Spinal cord (tissue), 10 donors: ENCODE data around the gene MRPS18A. TPM values are rescaled to one million over a fixed set of nuclear protein-coding genes. Genes with fewer than 3 reads are reported as not detected.
A peak's percentile ranks its signal among the peaks of the same experiment; 100 is the strongest.

Experiments
- DNase-seq, 6 donors: peaks; one replicate each; pipeline versions ENCODE4 v3.0.0 to v3.0.0-alpha.2; 2013 to 2015; ENCODE audit warnings: low spot score in 6 of 6, low read depth in 4 of 6
- H3K27ac ChIP-seq: one replicate; pipeline ENCODE4 v1.5.1; 2013; ENCODE audit warnings: low read depth, low read length, control low read depth
- H3K27me3 ChIP-seq: one replicate; pipeline ENCODE4 v1.6.1; 2013; ENCODE audit warnings: low read length; ENCODE audit not compliant: control insufficient read depth, insufficient read depth
- H3K36me3 ChIP-seq: one replicate; pipeline ENCODE4 v1.6.1; 2013; ENCODE audit warnings: low read length; ENCODE audit not compliant: control insufficient read depth, insufficient read depth
- H3K4me1 ChIP-seq: one replicate; pipeline ENCODE4 v1.6.1; 2013; ENCODE audit warnings: low read length; ENCODE audit not compliant: control insufficient read depth, insufficient read depth
- H3K4me3 ChIP-seq: one replicate; pipeline ENCODE4 v1.5.1; 2013; ENCODE audit warnings: low read depth, low read length, control low read depth
- H3K9me3 ChIP-seq: one replicate; pipeline ENCODE4 v1.6.1; 2013; ENCODE audit warnings: low read length; ENCODE audit not compliant: control insufficient read depth, insufficient read depth
- WGBS: methylation state at CpG from one replicate; pipeline ENCODE4 v1.1.5; 2013; ENCODE audit warnings: missing lambda C conversion rate; ENCODE audit not compliant: insufficient coverage; 5-methylcytosine and 5-hydroxymethylcytosine counted together
- long read RNA-seq, 4 donors: transcript quantifications; one replicate each; lab custom pipeline, GENCODE V29; 2026
- polyA plus RNA-seq, 2 donors: library from polyadenylated mRNA; unstranded; fragments of 120-200 nt; gene quantifications; one replicate each; pipeline ENCODE4 v1.2.1, GENCODE V29; 2013; ENCODE audit not compliant: insufficient read length in 2 of 2
- total RNA-seq, 2 donors: library from RNA; depleted of rRNA in 1 of 2; stranded (reverse); fragments of 120-200 nt in 1 of 2; fragments of >200 nt in 1 of 2; gene quantifications; one replicate each; pipeline versions ENCODE4 v1.2.3 to v1.2.4, GENCODE V29; 2013 to 2014
- donor health status: healthy.

The MRPS18A gene
- total RNA-seq: 10 to 100 TPM; 24.1 to 56.6 TPM
- polyA plus RNA-seq: 10 to 100 TPM; 31.1 to 34.1 TPM
- long read RNA-seq, donor 1, transcript MRPS18A-201 (5 exons, 785 nt): minor isoform, 7 of 26 reads
- long read RNA-seq, donor 1, transcript MRPS18A-202 (6 exons, 1,062 nt): major isoform, 19 of 26 reads
- long read RNA-seq, donor 1, partial matches to known transcripts: 0 of 26 reads
- long read RNA-seq, donor 1, other reads (novel, unspliced or antisense): 0 of 26 reads
- long read RNA-seq, donor 2, transcript MRPS18A-202 (6 exons, 1,062 nt): major isoform, 14 of 17 reads
- long read RNA-seq, donor 2, partial matches to known transcripts: 0 of 17 reads
- long read RNA-seq, donor 2, other reads (novel, unspliced or antisense): 0 of 17 reads
- long read RNA-seq, donor 3, transcript MRPS18A-202 (6 exons, 1,062 nt): major isoform, 11 of 13 reads
- long read RNA-seq, donor 3, partial matches to known transcripts: 0 of 13 reads
- long read RNA-seq, donor 3, other reads (novel, unspliced or antisense): 0 of 13 reads
- long read RNA-seq, donor 4, transcript MRPS18A-202 (6 exons, 1,062 nt): major isoform, 39 of 43 reads
- long read RNA-seq, donor 4, partial matches to known transcripts: 0 of 43 reads
- long read RNA-seq, donor 4, other reads (novel, unspliced or antisense): 0 of 43 reads

GRCh38 chr6:43687437-43688347 lies at the start of gene MRPS18A:
Gene MRPS18A (minus strand): TSS chr6:43687791. CDS start chr6:43687779, 12 bp downstream.
- Histone ChIP-seq H3K4me3 (peak within 1 kb of the TSS; percentile 94), H3K36me3 (no peaks in the 10 kb centered on the region), H3K4me1 (no peaks in the 10 kb centered on the region), H3K27ac (peak within 1 kb of the TSS; percentile 66), H3K27me3 (peaks cover 2% of the 10 kb centered on the region), H3K9me3 (no peaks in the 10 kb centered on the region)
- peak in 4 of 6 donors; percentile 52 to 95 (median 74) for DNase-seq
- 18% methylated on average over 30 of the region's 43 CpGs for WGBS

- no peaks in the 10 kb centered on the region for H3K27me3 ChIP-seq
- no CpG with 5 or more reads among the region's 2 CpGs for WGBS
- no peaks in the 10 kb centered on the region for H3K36me3 ChIP-seq
- no peak overlapping the region for H3K27ac ChIP-seq
- peaks cover 3% of the 10 kb centered on the region for H3K4me1 ChIP-seq
- DNase-seq: no peak
- H3K9me3 ChIP-seq: peaks cover 1% of the 10 kb centered on the region
- no peak overlapping the region for H3K4me3 ChIP-seq
Observed at GRCh38 chr6:43736844-43737243, 49.3 kb upstream of the MRPS18A start.

- DNase-seq: no peak
- Histone ChIP-seq H3K4me1 (peaks cover 3% of the 10 kb centered on the region), H3K36me3 (no peaks in the 10 kb centered on the region), H3K4me3 (no peak overlapping the region), H3K27me3 (no peaks in the 10 kb centered on the region), H3K9me3 (peaks cover 1% of the 10 kb centered on the region), H3K27ac (no peak overlapping the region)
- no CpG with 5 or more reads among the region's 2 CpGs for WGBS
Observed at GRCh38 chr6:43736211-43736786, 48.7 kb upstream of the MRPS18A start.

- Histone ChIP-seq H3K36me3 (no peaks in the 10 kb centered on the region), H3K4me1 (no peaks in the 10 kb centered on the region), H3K9me3 (peaks cover 5% of the 10 kb centered on the region)
Observed at GRCh38 chr6:43735642-43736199, 48.1 kb upstream of the MRPS18A start.

DNA sequence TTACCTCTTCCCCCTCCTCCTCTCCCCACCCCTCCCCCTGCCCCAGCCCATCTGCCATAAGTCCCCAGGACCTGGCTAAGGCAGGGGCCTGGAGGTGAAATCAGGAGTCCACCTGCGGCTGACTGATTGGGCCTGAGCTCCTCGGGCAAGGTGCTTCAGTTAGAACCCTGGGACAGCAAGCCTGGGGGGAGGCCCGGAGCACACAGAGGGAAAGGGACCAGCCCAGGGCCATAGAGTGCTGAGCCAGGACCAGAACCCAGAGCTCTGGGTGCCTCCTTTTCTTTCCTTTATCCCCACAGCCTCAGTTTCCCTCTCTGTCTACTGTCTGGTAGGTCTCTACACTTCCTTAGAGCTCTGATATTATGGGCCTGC lies 46.7 kb upstream of the MRPS18A start:
- Histone ChIP-seq H3K27ac (no peak overlapping the region), H3K4me3 (no peak overlapping the region), H3K9me3 (peaks cover 5% of the 10 kb centered on the region), H3K36me3 (no peaks in the 10 kb centered on the region), H3K27me3 (no peaks in the 10 kb centered on the region), H3K4me1 (no peaks in the 10 kb centered on the region)
- DNase-seq: no peak
- 71% methylated on average over 3 of the region's 3 CpGs for WGBS

More at GRCh38 chr6:43735642-43736199, 48.1 kb upstream of the MRPS18A start:
- DNase-seq: no peak
- H3K27ac ChIP-seq: no peak overlapping the region
- no CpG with 5 or more reads among the region's 2 CpGs for WGBS
- no peaks in the 10 kb centered on the region for H3K27me3 ChIP-seq
- H3K4me3 ChIP-seq: no peak overlapping the region

- Histone ChIP-seq H3K36me3 (no peaks in the 10 kb centered on the region), H3K27ac (no peak overlapping the region), H3K4me1 (no peaks in the 10 kb centered on the region), H3K27me3 (no peaks in the 10 kb centered on the region), H3K9me3 (peaks cover 5% of the 10 kb centered on the region), H3K4me3 (no peak overlapping the region)
- DNase-seq: no peak
- WGBS: 31% methylated on average over 7 of the region's 10 CpGs
Observed at GRCh38 chr6:43733471-43734293, 46.1 kb upstream of the MRPS18A start.

DNA sequence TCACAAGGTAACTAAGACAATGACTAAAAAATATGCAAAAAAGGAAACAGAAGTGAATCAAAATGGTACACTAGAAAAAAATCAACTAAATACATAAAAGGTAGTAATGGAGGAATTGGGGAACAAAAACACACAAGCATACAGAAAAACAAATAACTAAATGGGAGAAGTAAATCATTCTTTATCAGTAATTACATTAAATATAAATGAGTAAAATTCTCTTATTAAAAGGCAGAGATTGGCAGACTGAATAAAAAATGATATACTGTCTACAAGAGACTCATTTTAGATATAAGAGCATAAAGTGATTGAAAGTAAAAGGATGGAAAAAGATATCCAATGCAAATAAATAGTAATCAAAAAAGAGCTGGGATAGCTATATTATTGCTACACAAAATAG lies 43.0 kb upstream of the MRPS18A start:
- no peaks in the 10 kb centered on the region for H3K4me1 ChIP-seq
- no peaks in the 10 kb centered on the region for H3K36me3 ChIP-seq
- no peak overlapping the region for H3K27ac ChIP-seq
- H3K27me3 ChIP-seq: no peaks in the 10 kb centered on the region
- no peak for DNase-seq
- H3K4me3 ChIP-seq: no peak overlapping the region
- H3K9me3 ChIP-seq: peaks cover 5% of the 10 kb centered on the region

GRCh38 chr6:43729537-43729936 lies 41.9 kb upstream of the MRPS18A start:
- Histone ChIP-seq H3K9me3 (peaks cover 5% of the 10 kb centered on the region), H3K27me3 (no peaks in the 10 kb centered on the region), H3K4me3 (no peak overlapping the region), H3K4me1 (peaks cover 5% of the 10 kb centered on the region), H3K36me3 (no peaks in the 10 kb centered on the region), H3K27ac (no peak overlapping the region)
- no CpG with 5 or more reads among the region's 6 CpGs for WGBS
- DNase-seq: no peak
